ENCODE results near the gene CCL11.

Gene CCL11

DNA sequence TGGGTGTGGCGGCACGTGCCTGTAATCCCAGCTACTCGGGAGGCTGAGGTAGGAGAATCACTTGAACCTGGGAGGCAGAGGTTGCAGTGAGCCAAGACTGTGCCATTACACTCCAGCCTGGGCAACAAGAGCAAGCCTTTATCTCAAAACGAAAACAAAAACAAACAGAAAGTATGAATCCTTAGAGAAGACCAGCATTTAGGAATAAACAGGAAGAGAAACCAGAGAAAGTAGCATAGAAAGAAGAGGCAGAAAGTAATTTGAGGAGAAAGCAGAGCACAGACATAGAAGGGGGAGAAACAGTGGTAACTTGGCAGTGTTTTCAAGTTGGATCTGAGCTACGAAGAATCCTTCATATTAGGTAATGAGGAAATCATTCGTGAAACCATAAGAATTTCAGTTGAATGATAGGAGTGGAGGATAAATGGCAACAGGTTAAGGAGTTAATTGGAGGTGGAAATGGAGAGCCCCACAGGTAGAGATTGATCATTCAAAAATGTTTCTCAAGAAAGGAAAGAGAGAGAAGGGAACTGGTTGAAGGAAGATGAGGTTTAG is 40.1 kb upstream of the CCL11 start:
- TF ChIP-seq, protein P1, sequence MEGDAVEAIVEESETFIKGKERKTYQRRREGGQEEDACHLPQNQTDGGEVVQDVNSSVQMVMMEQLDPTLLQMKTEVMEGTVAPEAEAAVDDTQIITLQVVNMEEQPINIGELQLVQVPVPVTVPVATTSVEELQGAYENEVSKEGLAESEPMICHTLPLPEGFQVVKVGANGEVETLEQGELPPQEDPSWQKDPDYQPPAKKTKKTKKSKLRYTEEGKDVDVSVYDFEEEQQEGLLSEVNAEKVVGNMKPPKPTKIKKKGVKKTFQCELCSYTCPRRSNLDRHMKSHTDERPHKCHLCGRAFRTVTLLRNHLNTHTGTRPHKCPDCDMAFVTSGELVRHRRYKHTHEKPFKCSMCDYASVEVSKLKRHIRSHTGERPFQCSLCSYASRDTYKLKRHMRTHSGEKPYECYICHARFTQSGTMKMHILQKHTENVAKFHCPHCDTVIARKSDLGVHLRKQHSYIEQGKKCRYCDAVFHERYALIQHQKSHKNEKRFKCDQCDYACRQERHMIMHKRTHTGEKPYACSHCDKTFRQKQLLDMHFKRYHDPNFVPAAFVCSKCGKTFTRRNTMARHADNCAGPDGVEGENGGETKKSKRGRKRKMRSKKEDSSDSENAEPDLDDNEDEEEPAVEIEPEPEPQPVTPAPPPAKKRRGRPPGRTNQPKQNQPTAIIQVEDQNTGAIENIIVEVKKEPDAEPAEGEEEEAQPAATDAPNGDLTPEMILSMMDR (conservative IDR thresholded peaks at IDR 0.05), result no peak
- no peak overlapping the region for H3K27ac ChIP-seq

- TF ChIP-seq, protein P1 (conservative IDR thresholded peaks at IDR 0.05), result no peak
- no peak overlapping the region for H3K27ac ChIP-seq
Observed at GRCh38 chr17:34246446-34246845, 39.1 kb upstream of the CCL11 start.

GRCh38 chr17:34246881-34247280 is 38.7 kb upstream of the CCL11 start:
- no peak overlapping the region for H3K27ac ChIP-seq
- TF ChIP-seq, protein P1 (conservative IDR thresholded peaks at IDR 0.05), result no peak

DNA sequence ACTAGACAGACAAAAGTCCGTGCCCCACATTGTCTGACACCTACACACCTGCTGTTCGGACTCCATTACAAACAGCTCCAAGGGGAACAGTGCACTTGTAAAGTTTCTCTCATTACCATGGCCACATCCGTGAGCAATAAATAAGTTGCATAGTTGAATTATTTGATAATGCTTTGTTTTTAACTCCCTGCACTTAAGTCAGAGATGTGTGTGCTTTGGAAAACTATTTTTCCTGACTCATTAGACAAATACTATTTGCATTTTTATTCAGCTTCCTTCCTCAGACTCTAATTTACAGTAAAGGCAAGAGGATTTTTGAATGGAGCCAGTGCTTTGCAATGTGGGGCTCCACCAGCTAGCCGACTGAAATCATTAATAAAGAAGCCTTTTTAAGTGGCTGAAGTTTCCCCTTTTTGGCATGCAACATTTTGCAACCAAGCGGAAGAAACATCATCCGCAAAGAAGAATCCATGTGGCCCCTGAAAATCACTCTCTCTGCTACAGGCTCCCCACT is 37.0 kb upstream of the CCL11 start:
- no peak overlapping the region for H3K27ac ChIP-seq
- TF ChIP-seq, protein P1 (conservative IDR thresholded peaks at IDR 0.05), result no peak

DNA sequence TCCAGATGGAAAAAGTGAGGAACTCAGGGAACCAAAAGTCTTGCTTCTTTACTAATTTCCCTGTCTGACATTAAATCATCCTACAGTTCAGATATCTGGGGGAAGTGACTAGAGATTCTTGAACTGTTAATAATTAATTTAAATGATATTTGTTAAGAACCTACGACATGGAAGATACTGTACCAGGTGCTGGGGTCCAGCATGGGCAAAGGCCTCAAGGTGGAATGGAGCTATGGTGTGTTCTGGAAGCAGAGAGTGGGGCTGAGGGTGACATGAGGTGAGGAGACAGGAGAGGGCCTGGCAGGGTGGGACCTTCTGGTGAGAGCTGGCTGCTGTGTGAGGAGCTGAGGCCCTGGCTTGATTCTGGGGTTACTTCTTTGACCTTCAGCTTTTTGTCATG is 36.5 kb upstream of the CCL11 start:
- TF ChIP-seq, protein P1 (conservative IDR thresholded peaks at IDR 0.05), result no peak
- no peak overlapping the region for H3K27ac ChIP-seq

DNA sequence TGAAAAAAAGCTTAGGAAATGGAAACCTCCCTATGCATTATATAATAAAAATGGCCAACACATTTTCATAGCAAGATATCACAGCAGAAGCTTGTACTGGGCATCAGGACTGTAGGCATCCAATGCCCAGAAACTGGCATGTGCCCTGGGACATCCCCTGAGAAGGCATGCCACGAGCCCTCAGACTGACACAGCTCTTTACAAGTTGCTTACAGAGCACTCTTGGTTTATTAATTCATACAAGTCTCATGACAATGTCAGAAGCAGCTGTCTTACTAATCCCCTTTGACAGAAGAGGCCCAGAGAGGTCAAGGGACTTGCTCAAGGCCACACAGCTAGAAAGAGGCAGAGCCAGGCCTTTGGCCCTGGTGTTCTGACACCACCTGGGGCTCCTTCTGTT is 36.1 kb upstream of the CCL11 start:
- TF ChIP-seq, protein P1 (conservative IDR thresholded peaks at IDR 0.05), result no peak
- no peak overlapping the region for H3K27ac ChIP-seq

DNA sequence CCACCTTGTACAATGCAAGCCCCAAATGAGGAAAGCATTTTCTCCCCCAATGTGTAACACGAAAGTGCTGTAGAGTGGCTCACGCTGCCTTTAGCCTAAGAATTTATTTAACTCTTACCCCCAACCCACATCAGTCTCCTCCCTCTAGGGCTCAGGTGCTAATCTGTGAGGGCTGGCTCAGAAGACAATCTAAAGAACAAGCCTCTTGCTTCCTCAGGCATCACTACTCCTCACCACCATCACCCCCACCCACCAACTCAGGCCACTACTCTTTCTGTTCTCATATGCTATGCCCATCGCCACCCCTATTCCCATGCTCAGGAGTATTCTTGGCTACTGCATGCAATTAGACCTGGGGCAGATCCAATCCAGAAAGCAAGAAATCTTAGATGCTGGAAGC is 34.4 kb upstream of the CCL11 start:
- TF ChIP-seq, protein P1 (conservative IDR thresholded peaks at IDR 0.05), result no peak
- no peak overlapping the region for H3K27ac ChIP-seq
